HEK293 (cell line): Measurements from ENCODE around the gene GRIK2.

ENCODE experiments used
- CTCF ChIA-PET: fragments of 350-600 bp; formaldehyde crosslinking; extraction: SDS; loops from one replicate; lab custom pipeline; 2021; ENCODE audit warnings: antibody characterized with exemption; lab: Yijun Ruan, JAX
- POLR2A ChIA-PET: fragments of 300-600 bp; formaldehyde crosslinking; extraction: SDS; loops from one replicate; lab custom pipeline; 2020; ENCODE audit warnings: antibody characterized with exemption, inconsistent platforms; lab: Yijun Ruan, JAX
- H3K27ac ChIP-seq: fragments of 200-500 bp; sonication (Bioruptor generic); 2 replicates; pipeline ENCODE4 v1.5.1; 2014; ENCODE audit warnings: low read depth, low read length, control low read depth, inconsistent platforms; ENCODE audit errors: extremely low read depth
- H3K36me3 ChIP-seq, 2 experiments: fragments of 200-500 bp in 1 of 2; sonication (Bioruptor generic) in 1 of 2; 1 replicate in 1 of 2; 2 replicates in 1 of 2; pipeline ENCODE4 v1.5.1; 2014 to 2017; ENCODE audit warnings: inconsistent platforms in 2 of 2, low read length in 2 of 2; ENCODE audit not compliant: control insufficient read depth in 2 of 2, insufficient read depth in 1 of 2
- H3K4me1 ChIP-seq: fragments of 200-500 bp; sonication (Bioruptor generic); 2 replicates; pipeline ENCODE4 v1.5.1; 2014; ENCODE audit warnings: mild to moderate bottlenecking, low read length, inconsistent platforms; ENCODE audit not compliant: control insufficient read depth, insufficient read depth
- H3K4me3 ChIP-seq: 2 replicates; pipeline ENCODE4 v1.5.1; 2011; ENCODE audit warnings: low read depth, mild to moderate bottlenecking, control low read depth, low read length, moderate library complexity
- H3K9me3 ChIP-seq: fragments of 200-500 bp; sonication (Bioruptor generic); 2 replicates; pipeline ENCODE4 v1.5.1; 2014; ENCODE audit warnings: low read depth, low read length, inconsistent platforms; ENCODE audit not compliant: control insufficient read depth, insufficient read depth
- GFI1B ChIP-seq: fragments of 450-650 bp; formaldehyde crosslinking; IDR thresholded peaks from 2 replicates; pipeline ENCODE4 v1.5.1; 2016; ENCODE audit warnings: missing biosample characterization, missing genetic modification characterization
- HOXA7 ChIP-seq: sonication (generic); formaldehyde crosslinking; IDR thresholded peaks from 2 replicates; pipeline ENCODE4 v1.8.1; 2022; ENCODE audit warnings: missing genetic modification reagents, borderline replicate concordance
- HOXD13 ChIP-seq: sonication (generic); formaldehyde crosslinking; IDR thresholded peaks from 2 replicates; pipeline ENCODE4 v1.8.0; 2022; ENCODE audit warnings: missing genetic modification reagents, borderline replicate concordance
- MYNN ChIP-seq: fragments of 450-650 bp; formaldehyde crosslinking; IDR thresholded peaks from 2 replicates; pipeline ENCODE4 v1.5.1; 2016; ENCODE audit warnings: missing biosample characterization, missing genetic modification characterization, borderline replicate concordance
- SCRT2 ChIP-seq: fragments of 450-650 bp; formaldehyde crosslinking; IDR thresholded peaks from 2 replicates; pipeline ENCODE4 v1.5.1; 2016; ENCODE audit warnings: missing biosample characterization, missing genetic modification characterization
- ZBTB17 ChIP-seq: fragments of 450-650 bp; formaldehyde crosslinking; IDR thresholded peaks from 2 replicates; pipeline ENCODE4 v1.5.1; 2016; ENCODE audit warnings: missing biosample characterization, missing genetic modification characterization
- ZNF121 ChIP-seq: fragments of 450-650 bp; formaldehyde crosslinking; IDR thresholded peaks from 2 replicates; pipeline ENCODE4 v1.5.1; 2016; ENCODE audit warnings: missing biosample characterization, missing genetic modification characterization
- ZNF138 ChIP-seq: fragments of 450-650 bp; formaldehyde crosslinking; IDR thresholded peaks from 2 replicates; pipeline ENCODE4 v1.5.1; 2016; ENCODE audit warnings: missing biosample characterization, missing genetic modification characterization, borderline replicate concordance
- ZNF169 ChIP-seq: fragments of 450-650 bp; formaldehyde crosslinking; IDR thresholded peaks from 2 replicates; pipeline ENCODE4 v1.5.1; 2016; ENCODE audit warnings: missing biosample characterization, missing genetic modification characterization
- ZNF239 ChIP-seq: fragments of 450-650 bp; formaldehyde crosslinking; IDR thresholded peaks from 2 replicates; pipeline ENCODE4 v1.5.1; 2016; ENCODE audit warnings: missing biosample characterization, missing genetic modification characterization
- ZNF248 ChIP-seq: fragments of 450-650 bp; formaldehyde crosslinking; IDR thresholded peaks from 2 replicates; pipeline ENCODE4 v1.5.1; 2017; ENCODE audit warnings: missing biosample characterization, missing genetic modification characterization
- ZNF266 ChIP-seq: fragments of 450-650 bp; formaldehyde crosslinking; IDR thresholded peaks from 2 replicates; pipeline ENCODE4 v1.5.1; 2016; ENCODE audit warnings: missing biosample characterization, missing genetic modification characterization, low read depth
- ZNF302 ChIP-seq: fragments of 450-650 bp; formaldehyde crosslinking; IDR thresholded peaks from 2 replicates; pipeline ENCODE4 v1.5.1; 2016; ENCODE audit warnings: missing biosample characterization, missing genetic modification characterization, low read depth
- ZNF473 ChIP-seq: fragments of 450-650 bp; formaldehyde crosslinking; IDR thresholded peaks from 2 replicates; pipeline ENCODE4 v1.5.1; 2017; ENCODE audit warnings: missing biosample characterization, missing genetic modification characterization
- ZNF510 ChIP-seq: fragments of 450-650 bp; formaldehyde crosslinking; IDR thresholded peaks from 2 replicates; pipeline ENCODE4 v1.5.1; 2018; ENCODE audit warnings: mild to moderate bottlenecking, missing genetic modification characterization, missing biosample characterization; ENCODE audit not compliant: insufficient replicate concordance
- ZNF544 ChIP-seq: fragments of 450-650 bp; formaldehyde crosslinking; IDR thresholded peaks from 2 replicates; pipeline ENCODE4 v1.5.0; 2017; ENCODE audit warnings: missing biosample characterization, missing genetic modification characterization
- ZNF548 ChIP-seq: fragments of 450-650 bp; formaldehyde crosslinking; IDR thresholded peaks from 2 replicates; pipeline ENCODE4 v1.5.1; 2016; ENCODE audit warnings: missing biosample characterization, missing genetic modification characterization
- ZNF560 ChIP-seq: fragments of 450-650 bp; formaldehyde crosslinking; IDR thresholded peaks from 2 replicates; pipeline ENCODE4 v1.5.1; 2017; ENCODE audit warnings: missing biosample characterization, missing genetic modification characterization, borderline replicate concordance
- ZNF561 ChIP-seq: fragments of 450-650 bp; IDR thresholded peaks from 2 replicates; pipeline ENCODE4 v1.5.1; 2018; ENCODE audit warnings: missing biosample characterization, missing genetic modification characterization, borderline replicate concordance
- ZNF623 ChIP-seq: fragments of 450-650 bp; formaldehyde crosslinking; IDR thresholded peaks from 2 replicates; pipeline ENCODE4 v1.5.1; 2016; ENCODE audit warnings: missing biosample characterization, missing genetic modification characterization
- ZNF670 ChIP-seq: fragments of 450-650 bp; formaldehyde crosslinking; IDR thresholded peaks from 2 replicates; pipeline ENCODE4 v1.5.1; 2016; ENCODE audit warnings: missing biosample characterization, missing genetic modification characterization, low read depth
- ZNF837 ChIP-seq: fragments of 450-650 bp; formaldehyde crosslinking; IDR thresholded peaks from 2 replicates; pipeline ENCODE4 v1.5.1; 2016; ENCODE audit warnings: missing biosample characterization, missing genetic modification characterization
- TF ChIP-seq, protein P1 (sequence below): fragments of 450-650 bp; formaldehyde crosslinking; IDR thresholded peaks from 2 replicates; pipeline ENCODE4 v1.5.1; 2016; ENCODE audit warnings: missing biosample characterization, missing genetic modification characterization
- TF ChIP-seq, protein P2 (sequence below): fragments of 450-650 bp; formaldehyde crosslinking; IDR thresholded peaks from 2 replicates; pipeline ENCODE4 v1.5.1; 2017; ENCODE audit warnings: missing biosample characterization, missing genetic modification characterization
- TF ChIP-seq, protein P3 (sequence below): fragments of 450-650 bp; formaldehyde crosslinking; IDR thresholded peaks from 2 replicates; pipeline ENCODE4 v1.5.1; 2016; ENCODE audit warnings: missing biosample characterization, missing genetic modification characterization

Gene GRIK2

DNA sequence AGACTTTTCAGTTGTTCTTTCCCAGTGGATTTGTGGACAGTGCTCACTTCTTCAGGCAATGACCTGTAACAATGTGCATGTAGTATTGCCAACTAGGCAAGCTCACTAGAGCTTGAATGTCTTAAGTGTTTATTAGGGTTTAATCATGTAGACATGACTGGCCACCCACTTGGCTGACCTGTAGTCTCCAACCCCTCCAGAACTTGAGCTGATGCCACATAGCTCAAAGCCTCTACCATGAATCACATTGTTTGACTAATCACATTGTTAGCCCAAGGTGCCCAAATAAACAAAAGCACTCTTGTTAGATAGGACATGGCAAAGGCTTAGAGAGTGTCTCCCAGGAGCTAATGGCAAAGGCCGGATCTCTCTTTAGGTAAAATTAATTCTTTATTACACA, 272.7 kb downstream of the GRIK2 start:
- POLR2A ChIA-PET = no interaction called here
- Histone ChIP-seq H3K36me3 (no peaks in the 10 kb centered on the region), H3K4me3 (no peak overlapping the region), H3K4me1 (no peaks in the 10 kb centered on the region), H3K9me3 (no peaks in the 10 kb centered on the region), H3K27ac (no peak overlapping the region)
- CTCF ChIA-PET = no interaction called here
- no peak for TF ChIP-seq HOXD13
- TF ChIP-seq, protein P1, sequence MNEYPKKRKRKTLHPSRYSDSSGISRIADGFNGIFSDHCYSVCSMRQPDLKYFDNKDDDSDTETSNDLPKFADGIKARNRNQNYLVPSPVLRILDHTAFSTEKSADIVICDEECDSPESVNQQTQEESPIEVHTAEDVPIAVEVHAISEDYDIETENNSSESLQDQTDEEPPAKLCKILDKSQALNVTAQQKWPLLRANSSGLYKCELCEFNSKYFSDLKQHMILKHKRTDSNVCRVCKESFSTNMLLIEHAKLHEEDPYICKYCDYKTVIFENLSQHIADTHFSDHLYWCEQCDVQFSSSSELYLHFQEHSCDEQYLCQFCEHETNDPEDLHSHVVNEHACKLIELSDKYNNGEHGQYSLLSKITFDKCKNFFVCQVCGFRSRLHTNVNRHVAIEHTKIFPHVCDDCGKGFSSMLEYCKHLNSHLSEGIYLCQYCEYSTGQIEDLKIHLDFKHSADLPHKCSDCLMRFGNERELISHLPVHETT (tag by site-specific recombination) = no peak
- no peak for TF ChIP-seq ZNF248 (tag by site-specific recombination)
- no peak for TF ChIP-seq ZNF670 (tag by site-specific recombination)
- TF ChIP-seq ZNF561 (tag by site-specific recombination) = no peak
- TF ChIP-seq ZNF266 (tag by site-specific recombination) = no peak
- TF ChIP-seq ZNF302 = no peak
- TF ChIP-seq ZNF473 (tag by site-specific recombination) = no peak
- TF ChIP-seq, protein P2, sequence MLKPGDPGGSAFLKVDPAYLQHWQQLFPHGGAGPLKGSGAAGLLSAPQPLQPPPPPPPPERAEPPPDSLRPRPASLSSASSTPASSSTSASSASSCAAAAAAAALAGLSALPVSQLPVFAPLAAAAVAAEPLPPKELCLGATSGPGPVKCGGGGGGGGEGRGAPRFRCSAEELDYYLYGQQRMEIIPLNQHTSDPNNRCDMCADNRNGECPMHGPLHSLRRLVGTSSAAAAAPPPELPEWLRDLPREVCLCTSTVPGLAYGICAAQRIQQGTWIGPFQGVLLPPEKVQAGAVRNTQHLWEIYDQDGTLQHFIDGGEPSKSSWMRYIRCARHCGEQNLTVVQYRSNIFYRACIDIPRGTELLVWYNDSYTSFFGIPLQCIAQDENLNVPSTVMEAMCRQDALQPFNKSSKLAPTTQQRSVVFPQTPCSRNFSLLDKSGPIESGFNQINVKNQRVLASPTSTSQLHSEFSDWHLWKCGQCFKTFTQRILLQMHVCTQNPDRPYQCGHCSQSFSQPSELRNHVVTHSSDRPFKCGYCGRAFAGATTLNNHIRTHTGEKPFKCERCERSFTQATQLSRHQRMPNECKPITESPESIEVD (tag by site-specific recombination) = no peak
- no peak for TF ChIP-seq ZNF623
- no peak for TF ChIP-seq HOXA7 (CRISPR knock-in tag)
- no peak for TF ChIP-seq ZNF169 (tag by site-specific recombination)
- no peak for TF ChIP-seq ZNF837 (tag by site-specific recombination)
- no peak for TF ChIP-seq GFI1B
- TF ChIP-seq ZNF548 = no peak
- no peak for TF ChIP-seq ZNF239 (tag by site-specific recombination)
- no peak for TF ChIP-seq ZNF510 (tag by site-specific recombination)
- no peak for TF ChIP-seq ZNF560
- TF ChIP-seq SCRT2 (tag by site-specific recombination) = no peak

DNA sequence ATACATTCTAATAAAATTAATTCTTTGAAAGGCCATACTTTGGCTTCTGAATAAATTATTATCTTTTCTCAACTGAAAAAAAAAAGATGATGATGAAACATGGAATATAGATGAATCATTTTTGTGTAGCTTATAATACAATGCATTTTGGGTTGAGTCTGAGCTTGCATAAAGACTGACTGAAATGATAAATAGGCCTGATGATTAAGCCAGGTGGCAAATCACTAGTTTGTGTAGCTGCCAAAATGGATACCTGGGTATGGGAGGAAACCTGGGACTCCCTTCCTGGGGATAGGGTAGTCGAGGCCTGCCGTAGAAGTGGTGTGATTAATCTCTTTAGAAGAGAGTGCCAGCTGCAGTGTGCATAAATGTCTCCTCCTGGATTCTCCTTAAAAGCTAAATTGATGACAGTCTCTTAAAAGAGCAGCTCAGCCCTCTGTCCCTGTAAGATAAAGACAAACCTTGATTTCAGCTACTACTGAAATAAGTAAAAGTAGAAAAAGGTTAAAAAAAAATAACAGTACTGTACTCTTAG, 275.1 kb downstream of the GRIK2 start:
- H3K9me3 ChIP-seq = no peaks in the 10 kb centered on the region
- ChIA-PET POLR2A (no interaction called here), CTCF (interaction anchor here (0.7 to 1.3 kb wide), 2 partner anchors 18 to 30 kb away, joined by 3 to 4 read pairs; no protein-coding TSS in a partner anchor)
- H3K27ac ChIP-seq = no peak overlapping the region
- H3K4me3 ChIP-seq = no peak overlapping the region
- no peaks in the 10 kb centered on the region for H3K36me3 ChIP-seq
- TF ChIP-seq, protein P2 (tag by site-specific recombination) = no peak
- no peaks in the 10 kb centered on the region for H3K4me1 ChIP-seq

DNA sequence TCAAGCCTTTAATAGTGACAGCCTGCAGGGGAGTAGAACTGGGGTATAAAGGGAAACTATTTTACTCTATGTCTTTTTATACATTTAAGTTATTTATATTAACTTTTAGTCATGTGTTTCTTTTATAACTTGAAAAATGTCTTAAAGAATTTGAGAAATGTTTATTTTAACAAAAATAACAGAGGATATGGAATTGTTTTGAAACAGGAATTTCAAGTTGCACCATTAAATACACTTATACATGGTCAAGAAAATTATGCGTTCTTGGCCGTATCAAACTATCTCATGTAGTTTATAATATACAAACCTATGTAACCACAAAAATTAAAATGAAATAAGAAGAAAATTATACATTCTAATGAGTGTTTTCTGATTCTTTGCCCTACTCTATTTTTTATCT, 282.7 kb downstream of the GRIK2 start:
- ChIA-PET POLR2A (no interaction called here), CTCF (no interaction called here)
- Histone ChIP-seq H3K27ac (no peak overlapping the region), H3K36me3 (no peaks in the 10 kb centered on the region)
- no peak for TF ChIP-seq ZNF544 (tag by site-specific recombination)
- no peak for TF ChIP-seq MYNN
- no peak for TF ChIP-seq ZBTB17
- TF ChIP-seq ZNF121 = no peak
- TF ChIP-seq ZNF138 (tag by site-specific recombination) = no peak
- TF ChIP-seq, protein P3, sequence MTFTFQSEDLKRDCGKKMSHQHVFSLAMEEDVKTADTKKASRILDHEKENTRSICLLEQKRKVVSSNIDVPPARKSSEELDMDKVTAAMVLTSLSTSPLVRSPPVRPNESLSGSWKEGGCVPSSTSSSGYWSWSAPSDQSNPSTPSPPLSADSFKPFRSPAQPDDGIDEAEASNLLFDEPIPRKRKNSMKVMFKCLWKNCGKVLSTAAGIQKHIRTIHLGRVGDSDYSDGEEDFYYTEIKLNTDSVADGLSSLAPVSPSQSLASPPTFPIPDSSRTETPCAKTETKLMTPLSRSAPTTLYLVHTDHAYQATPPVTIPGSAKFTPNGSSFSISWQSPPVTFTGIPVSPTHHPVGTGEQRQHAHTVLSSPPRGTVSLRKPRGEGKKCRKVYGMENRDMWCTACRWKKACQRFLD (tag by site-specific recombination) = no peak
- TF ChIP-seq, all 188 proteins: peak for 0
- H3K9me3 ChIP-seq = no peaks in the 10 kb centered on the region
- H3K4me1 ChIP-seq = no peaks in the 10 kb centered on the region
- no peak overlapping the region for H3K4me3 ChIP-seq
